ENCODE results near the gene NFS1.

Gene NFS1

GRCh38 chr20:35739294-35740163 is 40.4 kb upstream of the NFS1 start:
- peak; percentile 24 for TF ChIP-seq CTCF (IDR thresholded peaks at IDR 0.05; ENCODE audit: low read depth, low read length)
- DNase-seq (ENCODE audit: low read depth, low spot score) = peak; percentile 34
- H3K4me3 ChIP-seq (ENCODE audit: low read depth, low read length) = peak overlapping the region; percentile 100
- in situ Hi-C loops (cut with HindIII; ENCODE audit: low sequenced_read_pairs) = no loop called here

GRCh38 chr20:35738410-35739179 is 39.4 kb upstream of the NFS1 start:
- TF ChIP-seq CTCF (IDR thresholded peaks at IDR 0.05; ENCODE audit: low read depth, low read length) = no peak
- in situ Hi-C loops (cut with HindIII; ENCODE audit: low sequenced_read_pairs) = no loop called here
- no peak overlapping the region for H3K4me3 ChIP-seq (ENCODE audit: low read depth, low read length)
- no peak for DNase-seq (ENCODE audit: low read depth, low spot score)

- no peak overlapping the region for H3K4me3 ChIP-seq (ENCODE audit: low read depth, low read length)
- TF ChIP-seq CTCF (IDR thresholded peaks at IDR 0.05; ENCODE audit: low read depth, low read length) = no peak
- in situ Hi-C loops (cut with HindIII; ENCODE audit: low sequenced_read_pairs) = no loop called here
- DNase-seq (ENCODE audit: low read depth, low spot score) = no peak
Measured at GRCh38 chr20:35737865-35738333, 38.7 kb upstream of the NFS1 start.

GRCh38 chr20:35735826-35736470 is 36.8 kb upstream of the NFS1 start:
- H3K4me3 ChIP-seq (ENCODE audit: low read depth, low read length) = no peak overlapping the region
- in situ Hi-C loops (cut with HindIII; ENCODE audit: low sequenced_read_pairs) = no loop called here
- no peak for DNase-seq (ENCODE audit: low read depth, low spot score)
- no peak for TF ChIP-seq CTCF (IDR thresholded peaks at IDR 0.05; ENCODE audit: low read depth, low read length)

GRCh38 chr20:35734777-35735649 is 35.9 kb upstream of the NFS1 start:
- H3K4me3 ChIP-seq (ENCODE audit: low read depth, low read length) = no peak overlapping the region
- TF ChIP-seq CTCF (IDR thresholded peaks at IDR 0.05; ENCODE audit: low read depth, low read length) = no peak
- no peak for DNase-seq (ENCODE audit: low read depth, low spot score)
- in situ Hi-C loops (cut with HindIII; ENCODE audit: low sequenced_read_pairs) = no loop called here
